Measurements from ENCODE around the gene NTNG2.

NTNG2 gene

DNA sequence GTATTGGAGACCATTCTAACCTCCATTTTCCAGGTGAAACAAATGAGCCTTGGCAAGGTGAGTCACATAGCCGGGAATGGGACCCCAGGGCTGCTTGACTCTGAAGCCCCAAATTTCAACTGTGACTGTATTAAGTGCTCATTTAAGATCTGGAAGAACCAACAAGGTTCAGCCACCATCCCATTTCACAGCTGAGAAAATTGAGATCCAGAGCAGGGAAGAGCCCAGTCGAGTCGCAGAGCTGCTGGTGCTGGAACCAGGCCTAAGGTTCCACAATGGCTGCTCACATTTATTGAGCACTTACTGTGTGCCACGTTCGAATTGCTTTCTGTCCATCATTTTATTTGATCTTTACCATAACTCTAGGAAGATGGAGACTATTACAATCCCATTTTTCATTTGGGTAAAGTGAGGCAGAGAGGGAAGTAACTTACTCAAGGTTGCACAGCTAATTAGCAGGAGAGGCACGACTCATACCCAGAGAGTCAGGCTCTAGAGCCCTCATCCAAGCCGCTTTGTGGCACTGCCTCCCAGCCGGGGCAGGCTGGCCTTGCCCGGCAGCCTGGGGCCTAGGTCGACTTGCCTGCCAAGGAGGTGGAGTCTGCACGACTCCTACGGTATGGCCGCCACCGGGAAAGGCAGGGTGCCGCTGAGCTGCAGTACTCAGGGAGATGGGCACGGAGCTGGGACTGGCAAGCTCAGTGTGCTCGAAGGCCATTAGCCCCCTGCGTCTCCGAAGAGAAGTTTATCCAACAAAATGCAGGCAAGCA, 4.3 kb upstream of the NTNG2 start:
- TF ChIP-seq GATA3 (IDR thresholded peaks at IDR 0.05; ENCODE audit: low read depth, low read length) (no peak), GATA2 (IDR thresholded peaks at IDR 0.05; ENCODE audit: low read depth, low read length) (no peak)

DNA sequence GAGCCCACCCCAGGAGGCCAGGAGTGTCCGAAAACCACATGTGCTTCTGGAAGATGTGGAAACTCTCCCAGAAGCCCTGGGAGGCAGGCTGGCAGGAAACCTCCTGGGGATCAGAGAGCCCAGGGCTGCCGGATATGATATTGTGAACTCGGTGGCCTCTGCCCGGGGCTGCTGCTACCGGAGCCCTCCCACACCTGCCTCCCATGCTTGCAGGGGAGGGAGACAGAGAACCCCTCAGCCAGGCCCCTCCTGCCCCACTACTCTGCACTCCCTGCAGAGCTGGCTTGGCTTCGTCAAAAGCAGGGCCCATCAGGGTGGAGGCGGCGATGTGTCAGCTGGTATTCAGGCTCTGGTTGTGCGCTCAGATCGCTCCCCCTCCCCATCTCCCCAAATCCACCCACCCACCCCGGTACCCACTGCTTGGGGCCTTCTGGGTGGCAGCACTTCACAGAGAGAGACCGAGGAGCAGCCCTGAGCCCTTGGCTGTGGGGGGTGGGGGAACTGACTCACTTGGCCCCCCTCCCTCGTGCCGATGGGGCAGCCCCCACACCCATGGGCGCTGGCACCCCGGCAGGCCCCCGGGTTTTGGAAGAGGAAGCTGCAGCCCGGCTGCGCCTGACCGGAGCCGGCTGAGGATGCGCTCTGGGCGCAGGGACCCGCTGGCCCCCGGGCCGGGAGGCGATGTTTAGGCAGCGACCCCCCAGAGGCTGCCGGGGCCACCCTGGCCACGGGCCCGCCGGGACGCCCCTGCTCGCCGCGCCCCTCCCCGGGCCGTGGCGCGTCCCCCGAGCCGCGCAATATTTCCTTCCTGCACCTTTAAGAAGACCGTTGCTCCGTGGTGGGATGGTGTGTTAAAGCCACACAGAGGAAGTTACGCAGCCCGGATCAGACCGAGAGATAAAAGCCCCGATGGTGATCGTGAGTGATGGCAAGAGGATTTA, 786 bp upstream of the NTNG2 start:
- TF ChIP-seq GATA3 (IDR thresholded peaks at IDR 0.05; ENCODE audit: low read depth, low read length) (no peak), GATA2 (IDR thresholded peaks at IDR 0.05; ENCODE audit: low read depth, low read length) (peak; percentile 92)

DNA sequence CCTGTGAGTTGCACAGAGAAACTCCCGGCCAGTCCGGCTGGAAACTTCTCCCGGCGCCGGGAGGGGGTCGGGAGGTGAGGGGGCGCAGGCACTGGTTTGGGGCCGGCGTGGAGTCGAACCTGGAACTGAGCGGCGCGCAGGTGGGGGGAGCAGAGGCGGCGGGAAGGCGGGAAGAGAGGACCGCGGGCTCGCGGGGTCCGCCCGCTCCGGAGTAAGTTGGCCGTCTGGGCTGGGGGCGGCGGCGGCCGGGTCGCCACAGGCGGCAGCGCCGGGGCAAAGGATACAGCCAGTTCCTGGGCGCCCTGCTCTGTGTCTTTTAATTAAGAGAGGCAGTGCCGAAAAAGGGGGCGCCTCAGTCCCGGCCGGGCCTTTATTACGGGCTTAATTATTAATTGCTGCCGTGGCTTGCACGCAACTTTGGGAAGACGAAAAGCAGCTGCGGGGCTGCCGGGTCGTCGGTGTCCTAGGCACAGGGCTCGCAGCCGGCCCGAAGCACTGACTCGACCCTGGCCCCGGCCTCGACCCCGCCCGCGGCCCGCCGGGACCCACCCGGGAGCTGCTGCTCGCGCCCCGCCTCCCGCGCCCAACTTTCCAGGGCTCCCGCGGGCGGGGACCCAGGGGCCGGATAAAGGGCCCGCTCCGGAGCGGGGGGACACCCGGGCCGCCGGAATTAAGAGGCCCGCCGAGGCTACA, 1.1 kb downstream of the NTNG2 start:
- TF ChIP-seq GATA2 (IDR thresholded peaks at IDR 0.05; ENCODE audit: low read depth, low read length) (no peak), GATA3 (IDR thresholded peaks at IDR 0.05; ENCODE audit: low read depth, low read length) (no peak)

DNA sequence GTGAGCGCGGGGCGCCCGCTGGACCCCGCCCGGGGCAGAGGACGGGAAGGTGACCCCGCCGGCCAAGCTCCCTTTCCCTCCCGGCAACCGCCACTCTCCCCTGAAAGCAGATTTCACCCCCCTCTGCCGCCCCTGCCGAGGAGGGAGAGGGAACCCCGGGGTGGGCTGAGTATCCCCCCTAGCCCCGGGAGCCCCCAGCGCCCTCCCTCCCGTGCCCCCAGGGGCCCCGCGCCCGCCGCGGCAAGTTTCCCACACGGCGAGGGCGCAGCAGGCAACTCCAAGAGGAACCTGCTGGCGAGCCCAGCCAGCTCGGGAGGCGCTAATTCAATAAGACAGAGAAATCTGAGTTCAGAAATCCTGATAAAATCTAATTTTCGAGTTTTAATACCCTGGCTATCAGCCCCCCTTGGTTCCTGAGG, 1.6 kb downstream of the NTNG2 start:
- TF ChIP-seq GATA2 (IDR thresholded peaks at IDR 0.05; ENCODE audit: low read depth, low read length): no peak

DNA sequence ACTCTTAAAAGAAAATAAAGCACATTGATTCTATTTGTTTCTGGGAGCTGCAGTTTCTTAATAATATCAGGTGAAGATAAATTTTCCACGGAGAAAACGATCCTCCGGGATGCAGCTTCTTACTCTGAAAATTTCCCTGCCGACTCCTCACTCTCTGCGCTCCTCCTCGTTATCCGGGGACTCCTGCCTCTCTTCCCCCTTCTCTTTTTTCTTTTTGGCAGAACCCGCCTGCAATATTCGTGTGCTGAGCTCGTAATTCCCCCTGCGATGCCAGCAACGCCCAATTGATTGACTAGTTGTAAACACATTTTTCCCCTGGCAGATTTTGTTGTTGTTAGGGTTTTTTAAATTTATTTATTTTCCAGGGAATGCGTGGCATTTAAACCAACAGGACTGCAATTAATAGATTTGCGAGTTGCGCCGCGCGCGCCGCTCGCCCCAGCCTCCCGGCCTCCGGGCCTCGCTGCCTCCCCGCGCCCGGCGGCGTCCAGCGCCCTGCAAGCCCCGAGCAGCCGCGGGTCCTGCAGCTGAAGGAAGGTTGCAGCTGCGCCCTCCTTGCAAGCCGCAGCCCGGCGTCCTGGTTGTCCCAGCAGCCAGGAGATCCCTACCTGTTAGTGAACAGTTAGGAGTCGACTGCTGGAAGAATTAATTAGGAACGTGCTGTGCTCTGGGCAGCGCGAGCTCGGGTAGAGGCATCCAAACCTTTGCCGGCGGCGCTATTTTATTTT, 2.2 kb downstream of the NTNG2 start:
- TF ChIP-seq GATA3 (IDR thresholded peaks at IDR 0.05; ENCODE audit: low read depth, low read length) (no peak), GATA2 (IDR thresholded peaks at IDR 0.05; ENCODE audit: low read depth, low read length) (0 out of 2 replicates have a peak, but pooled peaks have one; percentile 13)

DNA sequence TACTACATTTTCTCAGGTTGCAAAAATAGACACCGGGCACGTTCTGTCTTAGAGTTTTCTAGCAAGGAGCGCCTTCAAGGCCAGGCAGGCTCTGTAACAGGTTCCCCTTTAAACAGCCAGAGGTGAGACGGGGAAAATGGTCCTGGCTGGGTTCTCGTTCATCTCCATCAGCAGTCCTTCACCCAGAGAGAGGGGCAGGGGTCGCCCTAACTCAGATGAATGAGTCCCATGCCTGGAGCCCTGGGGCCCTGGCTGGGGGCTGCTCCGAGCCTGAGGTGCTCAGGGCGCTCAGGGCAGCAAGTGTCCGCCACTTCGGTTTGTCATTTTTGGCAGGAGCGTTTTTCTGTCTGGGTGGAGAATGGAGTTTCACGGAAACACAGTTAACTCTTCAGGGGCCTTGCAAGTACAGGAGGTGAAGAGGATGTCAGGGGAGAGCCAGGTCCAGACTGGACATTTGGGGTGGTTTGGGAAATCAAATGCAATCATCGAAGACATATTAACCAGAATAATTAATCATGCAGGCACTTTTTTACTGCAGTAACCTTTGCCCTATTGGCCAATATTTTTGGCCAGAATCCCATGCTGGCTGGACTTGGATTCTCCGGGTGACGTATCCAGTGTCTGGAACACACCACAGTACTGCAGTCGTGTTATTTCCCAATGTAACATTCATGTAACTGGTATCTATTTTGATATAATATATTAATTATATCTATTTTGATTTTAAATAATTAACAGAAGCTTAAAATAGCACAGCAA, 2.9 kb downstream of the NTNG2 start:
- TF ChIP-seq GATA2 (IDR thresholded peaks at IDR 0.05; ENCODE audit: low read depth, low read length) (no peak), GATA3 (IDR thresholded peaks at IDR 0.05; ENCODE audit: low read depth, low read length) (no peak)

DNA sequence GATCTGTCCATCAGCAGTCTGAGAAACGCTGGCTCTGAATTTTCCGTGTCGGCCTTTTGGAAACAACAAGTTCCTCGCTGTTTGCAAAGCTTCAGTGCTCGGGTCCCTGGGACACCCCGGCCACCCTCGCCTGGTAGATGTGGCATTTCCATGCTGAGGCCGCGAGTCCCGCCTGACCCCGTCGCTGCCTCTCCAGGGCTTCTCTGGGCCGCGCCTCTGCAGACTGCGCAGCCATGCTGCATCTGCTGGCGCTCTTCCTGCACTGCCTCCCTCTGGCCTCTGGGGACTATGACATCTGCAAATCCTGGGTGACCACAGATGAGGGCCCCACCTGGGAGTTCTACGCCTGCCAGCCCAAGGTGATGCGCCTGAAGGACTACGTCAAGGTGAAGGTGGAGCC, 4.7 kb downstream of the NTNG2 start:
- TF ChIP-seq GATA3 (IDR thresholded peaks at IDR 0.05; ENCODE audit: low read depth, low read length) (no peak), GATA2 (IDR thresholded peaks at IDR 0.05; ENCODE audit: low read depth, low read length) (no peak)

DNA sequence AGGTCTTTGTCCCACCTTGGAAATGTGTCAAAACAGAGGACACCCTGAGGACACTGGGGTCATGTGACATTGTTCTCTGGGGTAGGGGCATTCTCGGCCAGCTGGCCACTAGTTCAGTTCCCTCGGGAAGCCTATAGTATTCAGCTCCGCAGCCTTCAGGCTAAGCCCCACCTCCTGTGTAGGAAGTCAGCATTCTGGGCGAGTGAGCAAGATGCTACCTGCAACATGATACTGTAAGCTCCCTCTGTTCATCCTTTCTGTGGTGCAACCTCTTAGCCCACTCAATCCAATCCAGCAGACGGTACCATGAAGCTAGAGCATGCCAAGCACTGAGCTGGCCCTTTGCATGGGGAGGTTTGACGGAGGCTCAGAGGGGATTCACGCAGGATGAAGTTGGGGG, 5.3 kb downstream of the NTNG2 start:
- no peak for TF ChIP-seq GATA3 (IDR thresholded peaks at IDR 0.05; ENCODE audit: low read depth, low read length)
- TF ChIP-seq GATA2 (IDR thresholded peaks at IDR 0.05; ENCODE audit: low read depth, low read length): no peak

DNA sequence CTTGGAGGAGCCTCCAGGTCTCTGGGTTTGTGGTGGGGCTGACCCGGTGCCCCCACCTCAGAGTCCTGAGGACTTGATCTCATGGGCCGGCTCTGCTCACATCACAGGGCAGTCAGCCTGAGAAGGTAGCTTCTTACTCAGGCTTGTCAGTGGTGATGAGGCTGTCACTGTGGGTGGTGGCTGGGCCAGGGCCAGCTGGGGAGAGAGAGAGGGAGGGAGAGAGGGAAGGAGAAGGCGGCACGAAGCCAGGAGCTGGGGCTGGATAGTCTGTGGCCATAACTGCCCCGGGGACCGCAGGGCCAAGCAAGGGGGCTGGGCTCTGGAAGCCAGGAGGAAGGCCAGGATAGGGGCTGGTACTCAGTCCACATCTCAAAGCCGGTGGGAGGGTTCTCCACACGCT, 6.5 kb downstream of the NTNG2 start:
- no peak for TF ChIP-seq GATA3 (IDR thresholded peaks at IDR 0.05; ENCODE audit: low read depth, low read length)
- TF ChIP-seq GATA2 (IDR thresholded peaks at IDR 0.05; ENCODE audit: low read depth, low read length): no peak

DNA sequence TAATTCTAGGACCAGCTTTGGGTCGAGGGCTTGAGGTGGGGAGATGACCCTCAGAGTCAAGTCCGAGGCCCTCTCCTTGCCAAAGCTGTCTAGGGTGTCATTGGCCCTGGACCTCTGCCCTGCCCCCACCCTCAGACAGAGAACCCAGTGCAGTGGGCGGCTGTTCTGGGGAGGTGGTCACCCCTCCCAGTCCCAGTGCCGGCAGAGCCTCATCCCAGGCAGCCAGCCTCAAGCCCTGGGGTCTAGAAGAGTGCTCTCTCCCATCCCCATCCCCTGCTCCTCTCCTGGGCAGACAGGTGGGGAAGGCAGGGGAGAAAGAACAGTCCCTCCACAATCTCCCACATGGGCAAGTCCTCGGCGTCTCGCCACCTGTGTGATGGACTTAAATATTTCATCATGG, 7.0 kb downstream of the NTNG2 start:
- TF ChIP-seq GATA3 (IDR thresholded peaks at IDR 0.05; ENCODE audit: low read depth, low read length) (no peak), GATA2 (IDR thresholded peaks at IDR 0.05; ENCODE audit: low read depth, low read length) (no peak)

DNA sequence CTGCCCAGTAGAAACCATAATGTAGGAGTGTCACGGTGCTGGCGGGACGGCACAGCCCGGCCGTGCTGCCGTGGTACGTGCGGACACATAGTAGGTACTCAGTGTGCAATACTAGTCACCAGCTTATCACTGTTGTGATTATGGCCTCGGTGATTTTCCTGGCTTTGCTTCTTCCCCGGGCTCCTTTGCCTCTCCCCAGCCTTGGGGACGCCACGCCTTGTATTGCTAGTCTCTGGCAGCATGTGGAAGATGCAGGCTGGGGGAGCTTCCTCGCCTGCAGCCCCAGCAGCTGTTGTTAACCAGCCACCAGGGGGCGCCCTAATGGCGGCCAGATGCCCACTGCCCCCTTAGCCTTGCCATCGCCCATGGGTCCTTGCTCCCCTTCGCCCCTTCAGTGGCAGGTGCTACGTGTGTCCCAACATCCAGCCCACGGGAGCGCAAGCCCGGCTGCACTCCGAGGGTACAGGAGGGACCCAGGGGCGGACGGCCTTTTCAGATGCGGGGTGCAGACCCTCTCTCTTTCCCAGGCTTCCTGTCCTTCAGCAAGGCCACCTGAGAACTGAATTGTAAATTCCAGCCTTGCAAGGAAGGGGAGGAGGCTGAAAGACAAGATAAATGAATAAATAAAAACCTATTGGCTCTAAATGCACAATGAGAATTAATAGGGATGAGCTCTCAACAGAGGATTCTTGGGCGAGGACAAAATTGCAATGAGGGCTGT, 8.0 kb downstream of the NTNG2 start:
- TF ChIP-seq GATA2 (IDR thresholded peaks at IDR 0.05; ENCODE audit: low read depth, low read length): no peak
- no peak for TF ChIP-seq GATA3 (IDR thresholded peaks at IDR 0.05; ENCODE audit: low read depth, low read length)

DNA sequence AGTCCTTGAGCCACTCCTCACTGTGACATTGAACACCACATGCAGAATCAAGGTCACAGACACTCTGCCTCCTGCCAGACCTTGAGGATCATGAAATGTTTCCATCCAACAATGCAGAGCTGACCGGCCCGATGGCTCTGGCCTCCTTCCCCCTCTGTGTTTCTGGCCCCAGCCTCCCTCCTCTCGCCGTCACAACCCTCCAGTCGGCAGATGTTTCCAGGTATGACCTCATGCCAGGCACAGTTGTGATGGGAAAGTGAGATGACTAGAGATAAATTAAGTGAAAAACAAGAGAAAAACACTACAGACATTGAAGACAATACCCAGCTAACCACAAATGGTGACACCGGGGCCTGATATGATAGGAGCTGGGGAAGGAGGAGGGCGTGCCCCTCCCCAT, 9.8 kb downstream of the NTNG2 start:
- TF ChIP-seq GATA2 (IDR thresholded peaks at IDR 0.05; ENCODE audit: low read depth, low read length) (no peak; the same call in 1 of the 2 replicates), GATA3 (IDR thresholded peaks at IDR 0.05; ENCODE audit: low read depth, low read length) (no peak)
